Ramos (cell line): ENCODE measurements around the gene TTC1.

Experiments used
- in situ Hi-C: fragments of 300-500 bp; cut with MboI; formaldehyde crosslinking; loops from one replicate; pipeline ENCODE4 v1.14.3; 2022; ENCODE audit warnings: low sequenced_read_pairs; ENCODE audit not compliant: unreplicated experiment

TTC1 gene

DNA sequence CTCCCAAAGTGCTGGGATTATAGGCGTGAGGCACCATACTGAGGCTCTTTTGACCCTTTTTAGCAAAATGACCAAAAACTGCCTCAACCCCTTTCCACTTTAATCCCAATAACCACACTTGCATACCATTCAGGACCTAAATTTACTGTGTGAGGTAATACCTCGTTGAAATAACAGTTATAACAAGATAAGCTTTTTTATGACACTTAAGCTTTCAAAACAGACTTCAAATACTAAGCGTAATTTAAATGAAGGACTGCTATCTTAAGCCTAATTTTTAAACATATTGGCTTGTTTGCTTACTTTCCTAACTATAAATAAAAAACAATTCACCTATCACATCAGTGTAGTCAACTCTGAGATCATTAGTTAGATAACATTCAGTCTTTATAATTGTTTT is 72.6 kb downstream of the TTC1 start:
- in situ Hi-C loops: no loop called here

DNA sequence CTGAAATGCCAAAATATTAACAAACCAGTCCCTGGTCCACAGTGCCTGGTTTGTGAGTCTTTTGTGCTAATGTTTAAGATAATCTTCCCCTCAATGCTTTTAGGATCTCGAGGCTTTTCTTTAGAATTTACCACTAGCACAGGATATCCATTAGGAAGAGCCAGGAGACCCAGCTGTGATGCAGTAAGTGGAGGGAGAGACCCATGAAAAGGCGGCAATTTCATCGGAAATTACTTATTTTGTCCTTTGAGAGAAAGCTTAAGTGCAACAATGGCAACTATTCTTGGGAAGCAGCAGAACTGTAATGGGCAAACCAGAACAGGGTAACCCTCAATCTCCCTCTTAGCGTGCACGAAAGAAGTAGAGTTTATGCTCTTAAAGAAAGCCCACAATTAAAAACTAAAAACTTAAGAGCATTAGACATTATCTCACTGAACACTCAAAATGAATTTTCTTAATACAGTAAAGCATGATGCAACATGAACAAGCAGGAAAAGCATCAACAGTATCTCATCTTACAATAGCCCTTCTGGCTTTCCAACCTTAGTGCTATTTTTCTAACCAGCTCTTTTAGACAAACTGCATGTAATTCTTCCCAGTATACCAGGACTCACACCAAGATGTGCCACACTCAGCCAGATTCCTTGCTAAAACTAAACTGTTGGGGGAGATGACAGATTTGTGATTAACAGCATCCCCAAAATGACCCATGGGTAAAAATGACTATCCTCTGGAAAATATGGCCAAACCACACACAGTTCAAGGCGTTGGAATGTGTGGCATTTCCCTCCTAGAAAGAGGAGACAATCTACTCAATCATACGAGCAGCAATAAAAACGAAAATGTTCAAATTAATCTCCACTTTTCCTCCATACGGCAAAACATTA is 73.9 kb downstream of the TTC1 start:
- in situ Hi-C loops: no loop called here

DNA sequence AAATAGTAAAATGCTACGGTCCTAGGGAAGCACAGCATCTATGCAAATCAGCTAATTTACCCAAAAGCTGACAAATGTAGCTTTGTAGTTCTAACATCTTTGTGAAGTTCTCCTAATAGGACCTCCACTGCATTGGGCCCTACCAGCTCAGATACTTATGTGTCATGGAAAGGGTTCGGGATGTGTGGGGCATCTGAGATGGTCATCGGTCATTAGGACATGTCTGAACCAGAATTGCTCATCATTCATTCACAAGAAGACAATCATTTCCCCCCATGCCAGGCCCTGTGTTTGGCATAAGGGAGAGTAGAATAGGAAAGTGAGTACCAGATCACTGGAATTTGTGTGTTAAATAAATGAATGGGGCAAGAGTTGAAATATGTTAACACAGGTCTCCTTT is 74.6 kb downstream of the TTC1 start:
- in situ Hi-C loops: no loop called here

DNA sequence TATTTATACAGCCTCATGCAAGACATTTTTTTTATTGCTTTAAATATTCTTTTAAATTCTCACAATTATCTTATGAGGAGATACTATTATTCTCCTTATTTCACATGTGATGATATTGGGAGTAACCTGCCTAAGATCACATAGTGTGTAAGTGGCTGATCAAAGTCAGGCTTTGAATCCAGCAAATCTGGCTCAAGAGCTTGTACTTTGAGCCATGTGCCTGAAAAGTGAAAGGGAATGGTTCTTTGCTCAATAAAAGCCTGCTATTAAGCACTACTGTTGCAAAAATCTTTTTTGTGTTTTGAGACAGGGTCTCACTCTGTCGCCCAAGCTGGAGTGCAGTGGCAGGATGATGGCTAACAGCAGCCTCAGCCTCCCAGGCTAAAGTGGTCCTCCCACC is 75.2 kb downstream of the TTC1 start:
- in situ Hi-C loops: no loop called here

DNA sequence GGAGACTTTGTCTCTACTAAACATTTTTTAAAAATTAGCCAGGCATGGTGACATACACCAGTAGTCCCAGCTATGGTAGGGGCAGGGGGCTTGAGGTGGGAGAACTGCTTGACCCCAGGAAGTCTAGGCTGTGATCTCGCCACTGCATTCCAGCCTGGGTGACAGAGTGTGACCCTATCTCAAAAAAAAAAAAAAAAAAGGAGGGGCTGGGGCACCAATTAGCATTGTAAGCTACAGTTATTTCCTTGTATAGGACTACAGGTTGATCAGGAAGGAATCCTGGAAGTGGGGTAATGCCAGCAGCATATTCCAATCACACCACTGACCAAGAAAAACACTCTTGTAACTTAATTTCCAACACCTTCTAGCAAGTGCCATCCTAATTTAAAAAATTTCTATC is 78.3 kb downstream of the TTC1 start:
- in situ Hi-C loops: no loop called here

DNA sequence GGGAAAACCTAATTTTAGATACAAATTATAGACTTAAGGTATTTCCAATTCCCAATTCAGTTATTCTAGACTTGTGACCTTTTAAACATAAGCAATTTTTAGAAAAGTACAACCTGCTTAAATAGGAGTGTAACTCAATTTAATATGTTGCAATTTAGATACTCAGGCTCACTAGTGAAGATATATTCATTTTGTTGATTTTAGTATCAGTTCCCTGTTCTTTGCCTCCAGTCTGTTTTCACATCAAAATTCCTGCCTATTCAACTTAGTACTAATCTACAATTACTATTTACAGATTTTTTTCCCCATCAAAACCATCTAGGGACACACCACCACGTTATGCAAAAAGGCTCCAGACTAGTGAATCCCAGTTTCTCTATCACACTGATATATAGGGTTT is 79.9 kb downstream of the TTC1 start:
- in situ Hi-C loops: no loop called here

DNA sequence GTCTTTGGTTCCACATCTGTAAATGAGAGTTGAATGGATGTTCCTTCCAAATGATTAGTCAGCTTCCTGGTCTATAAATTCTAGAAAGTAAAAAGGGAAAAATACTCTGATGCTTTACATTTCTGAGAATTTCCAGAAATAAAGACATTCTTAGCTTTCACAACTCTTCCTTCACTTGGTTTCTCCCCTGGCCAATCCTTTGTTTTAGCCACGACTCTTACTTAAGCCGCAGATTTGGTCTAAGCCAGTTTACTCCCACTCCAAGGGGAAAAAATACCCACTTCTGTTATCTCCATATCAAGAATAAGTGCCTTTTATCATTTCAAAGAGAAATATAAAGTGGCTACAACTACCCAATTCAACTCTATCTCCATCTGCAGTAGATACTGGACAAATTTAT is 80.6 kb downstream of the TTC1 start:
- in situ Hi-C loops: no loop called here

DNA sequence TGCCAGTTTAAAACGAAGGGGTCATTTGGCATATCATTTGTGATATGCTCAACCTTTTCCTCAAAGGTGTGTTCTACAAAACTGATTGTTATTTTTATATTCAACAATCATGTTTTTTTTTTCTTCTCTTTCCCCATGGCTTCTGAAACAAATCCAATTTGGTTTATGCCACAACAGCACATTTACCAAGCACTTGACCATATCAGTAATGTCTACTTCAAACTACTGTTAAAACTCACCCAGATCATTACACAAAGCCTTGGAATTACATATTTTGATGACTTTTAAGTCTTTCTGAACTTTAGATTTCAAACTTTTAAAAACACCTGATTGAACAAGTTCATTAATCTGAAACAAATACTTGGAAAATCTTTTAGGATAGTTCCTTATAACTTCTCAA is 81.1 kb downstream of the TTC1 start:
- in situ Hi-C loops: no loop called here

DNA sequence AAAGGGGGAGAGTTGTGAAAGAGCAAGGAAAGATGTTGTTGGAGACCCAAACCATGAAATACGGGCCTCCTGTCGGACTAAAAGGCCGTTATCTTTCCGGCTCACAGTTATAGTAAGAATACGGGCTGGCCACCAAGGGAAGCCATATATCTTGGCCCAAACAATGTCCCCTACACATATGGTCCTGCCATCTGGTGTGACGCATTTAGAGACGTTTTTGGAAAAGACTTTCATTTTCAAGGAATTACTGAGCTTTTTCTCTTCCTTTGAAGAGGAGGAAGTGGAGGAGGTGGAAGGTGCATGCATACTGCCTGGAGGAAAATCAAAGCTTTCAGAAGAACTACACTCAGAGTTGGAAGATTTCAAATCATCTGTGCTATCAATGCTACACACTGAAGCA is 83.6 kb downstream of the TTC1 start:
- in situ Hi-C loops: no loop called here

DNA sequence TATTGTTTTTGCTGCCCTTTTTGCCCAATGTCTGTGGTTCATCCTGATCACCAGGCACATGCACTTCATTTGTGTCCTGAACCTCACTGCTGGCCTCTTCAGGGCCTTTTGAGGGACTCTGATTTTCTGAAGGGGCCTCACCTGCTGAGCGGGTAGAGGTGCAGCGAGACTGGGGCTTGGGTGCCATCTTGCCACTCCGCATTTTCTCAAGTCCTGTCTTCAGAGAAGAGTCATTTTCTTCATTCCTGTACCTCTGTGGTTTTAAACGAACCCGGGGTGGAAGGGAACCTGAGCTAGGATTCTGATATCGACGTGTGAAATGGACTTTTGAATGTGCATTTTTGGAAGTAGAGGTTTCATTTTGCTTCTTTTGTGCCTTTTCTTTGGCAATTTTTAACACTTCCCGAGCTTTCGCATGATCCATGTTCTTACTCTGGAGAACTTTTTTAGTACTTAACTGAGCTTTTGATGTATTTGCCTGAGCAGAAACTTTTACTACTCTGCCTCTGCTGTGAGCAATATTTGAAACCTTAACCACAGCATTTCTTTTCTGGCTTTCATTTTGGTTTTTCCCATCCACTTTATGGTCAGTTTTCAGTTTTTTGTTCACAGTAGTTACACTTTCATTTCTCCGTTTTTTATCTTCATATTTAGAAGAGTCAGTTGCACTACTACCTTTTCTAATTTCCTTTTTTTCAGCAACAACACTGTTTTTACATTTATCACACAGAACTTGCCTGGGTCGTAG is 84.2 kb downstream of the TTC1 start:
- in situ Hi-C loops: no loop called here

DNA sequence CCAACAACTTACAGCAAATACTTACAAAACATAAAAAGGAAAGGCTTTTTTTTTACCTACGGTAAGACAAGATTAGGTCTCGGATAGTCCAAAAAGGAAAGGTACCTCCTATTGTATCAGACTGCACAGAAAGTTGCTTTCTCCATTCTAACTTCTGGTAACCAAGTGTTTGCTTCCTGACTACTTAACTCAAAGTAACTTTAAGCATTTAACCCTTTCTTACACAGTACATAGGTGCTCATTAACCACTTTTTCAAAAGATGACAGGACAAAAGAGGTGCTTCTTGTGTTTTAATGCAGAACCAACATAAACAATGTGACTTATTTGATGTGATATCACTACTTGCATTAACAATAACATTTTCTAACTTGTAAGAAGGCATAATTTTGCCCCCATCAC is 87.2 kb downstream of the TTC1 start:
- in situ Hi-C loops: no loop called here

DNA sequence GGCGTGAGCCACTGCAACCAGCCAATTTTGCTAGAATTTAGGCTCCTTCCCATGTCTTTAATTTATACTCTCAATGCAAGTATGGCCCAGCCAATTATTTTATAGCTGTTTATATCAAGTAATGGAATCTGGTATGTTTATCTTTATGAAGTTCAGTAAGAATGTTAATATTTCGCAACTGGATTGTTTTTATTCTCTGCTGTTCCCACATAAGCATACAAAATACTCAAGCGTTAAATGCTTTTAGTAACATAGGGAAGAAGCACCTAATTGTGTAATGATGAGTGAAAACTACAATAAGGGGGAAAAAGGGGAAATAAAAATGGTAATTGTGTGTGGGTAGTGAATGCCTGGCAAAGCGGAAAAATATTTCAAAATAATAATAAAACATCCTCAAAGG is 89.1 kb downstream of the TTC1 start:
- in situ Hi-C loops: no loop called here

DNA sequence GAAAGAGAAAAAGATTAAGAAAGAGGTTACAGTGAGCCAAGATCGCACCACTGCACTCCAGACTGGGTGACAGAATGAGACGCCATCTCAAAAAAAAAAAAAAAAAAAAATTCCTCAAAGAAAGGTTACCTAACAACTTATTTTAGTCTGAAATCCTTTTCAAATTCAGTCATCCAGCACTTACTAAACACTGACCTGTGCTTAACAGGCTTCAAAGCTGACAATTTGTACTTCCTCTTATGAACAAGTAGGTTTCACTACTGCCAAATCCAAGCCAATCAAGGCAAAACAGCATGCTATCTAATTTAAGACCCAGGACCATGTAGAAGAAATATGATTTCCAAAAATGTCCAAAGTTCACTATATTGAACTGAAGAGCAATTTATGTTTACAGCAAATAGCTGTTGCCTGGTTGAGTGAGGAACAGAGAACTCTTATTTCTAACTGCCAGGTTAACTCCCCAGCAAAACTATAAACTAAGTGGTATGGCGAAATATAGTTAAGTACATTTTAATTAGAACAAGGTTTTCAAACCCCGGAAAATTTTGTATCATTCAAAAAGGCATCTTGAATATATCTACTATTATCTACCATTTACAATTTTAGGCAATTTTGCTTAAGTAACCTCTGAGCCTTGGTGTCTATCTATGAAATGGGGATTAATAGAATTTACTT is 96.9 kb downstream of the TTC1 start:
- in situ Hi-C loops: no loop called here

DNA sequence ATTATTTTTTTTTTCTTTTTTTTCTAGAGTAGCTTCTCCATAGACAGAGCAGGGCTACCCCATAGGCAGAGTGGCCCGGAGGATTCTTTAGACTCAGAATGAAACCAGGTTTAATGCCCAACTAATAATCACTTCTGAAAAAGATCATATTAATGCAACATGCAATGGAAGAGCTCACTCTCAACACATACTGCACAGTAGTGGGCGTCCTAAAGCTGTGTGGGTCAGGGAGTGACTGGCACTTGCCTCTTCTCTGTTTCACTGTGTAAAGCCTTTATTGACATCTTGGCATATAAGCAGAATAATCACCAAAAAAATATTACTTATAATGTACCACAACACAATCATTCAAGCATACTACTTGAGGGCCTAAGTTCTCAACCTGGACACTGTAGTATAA is 99.2 kb downstream of the TTC1 start:
- in situ Hi-C loops: no loop called here
